ENCODE measurements around the gene IL15. TPM values are rescaled to one million over a fixed set of nuclear protein-coding genes. Genes with fewer than 3 reads are reported as not detected.

IL15 gene
- total RNA-seq, 1 donor from 2014 or later: 3.8 TPM

GRCh38 chr4:141645611-141646340 is 9.4 kb downstream of the IL15 start:
- Mint-ChIP-seq H3K4me3 (ENCODE audit: unreplicated experiment) (no peak overlapping the region), H3K27me3 (ENCODE audit: unreplicated experiment) (no peaks in the 10 kb centered on the region), H3K4me1 (ENCODE audit: unreplicated experiment) (peaks cover 28% of the 10 kb centered on the region), H3K27ac (ENCODE audit: unreplicated experiment) (no peak overlapping the region), H3K36me3 (ENCODE audit: unreplicated experiment) (no peaks in the 10 kb centered on the region), H3K9me3 (ENCODE audit: unreplicated experiment) (no peaks in the 10 kb centered on the region)
- DNase-seq (ENCODE audit: extremely low spot score, unreplicated experiment): no peak
- no peak for TF ChIP-seq CTCF (IDR thresholded peaks at IDR 0.05)

- H3K4me1 Mint-ChIP-seq (ENCODE audit: unreplicated experiment): peaks cover 30% of the 10 kb centered on the region
- DNase-seq (ENCODE audit: extremely low spot score, unreplicated experiment): no peak
- no peak for TF ChIP-seq CTCF (IDR thresholded peaks at IDR 0.05)
- no peaks in the 10 kb centered on the region for H3K27me3 Mint-ChIP-seq (ENCODE audit: unreplicated experiment)
- H3K9me3 Mint-ChIP-seq (ENCODE audit: unreplicated experiment): no peaks in the 10 kb centered on the region
- H3K4me3 Mint-ChIP-seq (ENCODE audit: unreplicated experiment): no peak overlapping the region
- no peak overlapping the region for H3K27ac Mint-ChIP-seq (ENCODE audit: unreplicated experiment)
- no peaks in the 10 kb centered on the region for H3K36me3 Mint-ChIP-seq (ENCODE audit: unreplicated experiment)
These were observed 10.6 kb downstream of the IL15 start for GRCh38 chr4:141646969-141647368.

GRCh38 chr4:141647966-141648365 is 11.6 kb downstream of the IL15 start:
- no peak overlapping the region for H3K27ac Mint-ChIP-seq (ENCODE audit: unreplicated experiment)
- no peaks in the 10 kb centered on the region for H3K9me3 Mint-ChIP-seq (ENCODE audit: unreplicated experiment)
- peaks cover 38% of the 10 kb centered on the region for H3K4me1 Mint-ChIP-seq (ENCODE audit: unreplicated experiment)
- H3K27me3 Mint-ChIP-seq (ENCODE audit: unreplicated experiment): no peaks in the 10 kb centered on the region
- no peak for DNase-seq (ENCODE audit: extremely low spot score, unreplicated experiment)
- no peak overlapping the region for H3K4me3 Mint-ChIP-seq (ENCODE audit: unreplicated experiment)
- no peak for TF ChIP-seq CTCF (IDR thresholded peaks at IDR 0.05)
- H3K36me3 Mint-ChIP-seq (ENCODE audit: unreplicated experiment): no peaks in the 10 kb centered on the region

- no peak overlapping the region for H3K4me3 Mint-ChIP-seq (ENCODE audit: unreplicated experiment)
- H3K27me3 Mint-ChIP-seq (ENCODE audit: unreplicated experiment): no peaks in the 10 kb centered on the region
- H3K4me1 Mint-ChIP-seq (ENCODE audit: unreplicated experiment): peaks cover 38% of the 10 kb centered on the region
- no peaks in the 10 kb centered on the region for H3K9me3 Mint-ChIP-seq (ENCODE audit: unreplicated experiment)
- peak overlapping the region; percentile 73 for H3K27ac Mint-ChIP-seq (ENCODE audit: unreplicated experiment)
- no peak for DNase-seq (ENCODE audit: extremely low spot score, unreplicated experiment)
- TF ChIP-seq CTCF (IDR thresholded peaks at IDR 0.05): no peak
- no peaks in the 10 kb centered on the region for H3K36me3 Mint-ChIP-seq (ENCODE audit: unreplicated experiment)
These were observed 15.9 kb downstream of the IL15 start for GRCh38 chr4:141652161-141652778.

- Mint-ChIP-seq H3K9me3 (ENCODE audit: unreplicated experiment) (no peaks in the 10 kb centered on the region), H3K27me3 (ENCODE audit: unreplicated experiment) (no peaks in the 10 kb centered on the region), H3K4me1 (ENCODE audit: unreplicated experiment) (peaks cover 30% of the 10 kb centered on the region), H3K36me3 (ENCODE audit: unreplicated experiment) (no peaks in the 10 kb centered on the region), H3K4me3 (ENCODE audit: unreplicated experiment) (no peak overlapping the region), H3K27ac (ENCODE audit: unreplicated experiment) (peak overlapping the region; percentile 20)
- TF ChIP-seq CTCF (IDR thresholded peaks at IDR 0.05): peak; percentile 41
- no peak for DNase-seq (ENCODE audit: extremely low spot score, unreplicated experiment)
These were observed 17.7 kb downstream of the IL15 start for GRCh38 chr4:141654098-141654497.
